Measurements from ENCODE around the gene ANXA3.
"Not testable (repeated sequence)": the region's sequence is repeated elsewhere in the genome, so short reads cannot be mapped to it uniquely, and the experiment has no call there.

ANXA3 gene

GRCh38 chr4:78544678-78545077, 6.9 kb upstream of the ANXA3 start:
- DNase-seq, result no peak

GRCh38 chr4:78545275-78546246, 6.0 kb upstream of the ANXA3 start:
- no peak for DNase-seq

GRCh38 chr4:78547899-78548298, 3.7 kb upstream of the ANXA3 start:
- DNase-seq, result not testable (repeated sequence)

GRCh38 chr4:78548889-78549288, 2.7 kb upstream of the ANXA3 start:
- DNase-seq, result not testable (repeated sequence)

GRCh38 chr4:78552389-78553042, 946 bp downstream of the ANXA3 start:
- no peak for DNase-seq

GRCh38 chr4:78553043-78553396, 1.4 kb downstream of the ANXA3 start:
- DNase-seq, result no peak

GRCh38 chr4:78553529-78554060, 2.0 kb downstream of the ANXA3 start:
- DNase-seq, result no peak

GRCh38 chr4:78556665-78557064, 5.1 kb downstream of the ANXA3 start:
- no peak for DNase-seq

GRCh38 chr4:78557841-78558240, 6.3 kb downstream of the ANXA3 start:
- DNase-seq, result no peak

- DNase-seq, result no peak
Observed at GRCh38 chr4:78558410-78558809, 6.8 kb downstream of the ANXA3 start.

GRCh38 chr4:78560296-78560963, 8.9 kb downstream of the ANXA3 start:
- no peak for DNase-seq

GRCh38 chr4:78561677-78562076, 10.1 kb downstream of the ANXA3 start:
- DNase-seq, result no peak

- DNase-seq, result no peak
Observed at GRCh38 chr4:78562687-78563086, 11.1 kb downstream of the ANXA3 start.

GRCh38 chr4:78565971-78566372, 14.4 kb downstream of the ANXA3 start:
- no peak for DNase-seq

GRCh38 chr4:78566834-78567499, 15.4 kb downstream of the ANXA3 start:
- DNase-seq, result no peak

GRCh38 chr4:78567500-78568060, 16.0 kb downstream of the ANXA3 start:
- DNase-seq, result no peak

- DNase-seq, result no peak
Observed at GRCh38 chr4:78568640-78569305, 17.2 kb downstream of the ANXA3 start.

GRCh38 chr4:78569306-78569821, 17.8 kb downstream of the ANXA3 start:
- DNase-seq, result no peak

GRCh38 chr4:78570117-78570516, 18.5 kb downstream of the ANXA3 start:
- no peak for DNase-seq

GRCh38 chr4:78571804-78572203, 20.2 kb downstream of the ANXA3 start:
- DNase-seq, result no peak

GRCh38 chr4:78578674-78579425, 27.3 kb downstream of the ANXA3 start:
- no peak for DNase-seq
